NCI-H1436 treated with DMSO at 0.1 percent for 48 hours (cell line): ENCODE measurements around the gene ZNG1A.
"Not testable (repeated sequence)": the region's sequence is repeated elsewhere in the genome, so short reads cannot be mapped to it uniquely, and the experiment has no call there.

Experiments
- DNase-seq: peaks from one replicate; lab custom pipeline; 2025; lab: John Stamatoyannopoulos, UW

Gene ZNG1A

DNA sequence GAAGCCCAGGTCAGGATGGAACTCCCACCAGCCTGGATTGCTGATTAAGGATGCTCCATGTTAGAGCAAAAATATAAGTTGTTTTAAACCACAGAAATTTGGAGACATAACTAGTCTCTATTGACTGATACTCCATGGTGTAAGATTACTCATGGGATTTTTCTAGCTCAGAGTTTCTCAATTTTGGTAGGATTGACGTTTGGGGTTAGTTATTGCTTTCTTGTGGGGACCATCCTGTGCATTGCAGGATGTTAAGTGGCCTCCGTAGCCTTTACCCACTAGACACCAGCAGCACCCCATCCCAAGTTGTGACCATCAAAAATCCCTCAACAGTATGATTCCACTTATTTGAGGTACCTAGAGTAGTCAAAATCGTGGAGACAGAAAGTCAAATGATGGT is 80.1 kb downstream of the ZNG1A start:
- DNase-seq: not testable (repeated sequence)

DNA sequence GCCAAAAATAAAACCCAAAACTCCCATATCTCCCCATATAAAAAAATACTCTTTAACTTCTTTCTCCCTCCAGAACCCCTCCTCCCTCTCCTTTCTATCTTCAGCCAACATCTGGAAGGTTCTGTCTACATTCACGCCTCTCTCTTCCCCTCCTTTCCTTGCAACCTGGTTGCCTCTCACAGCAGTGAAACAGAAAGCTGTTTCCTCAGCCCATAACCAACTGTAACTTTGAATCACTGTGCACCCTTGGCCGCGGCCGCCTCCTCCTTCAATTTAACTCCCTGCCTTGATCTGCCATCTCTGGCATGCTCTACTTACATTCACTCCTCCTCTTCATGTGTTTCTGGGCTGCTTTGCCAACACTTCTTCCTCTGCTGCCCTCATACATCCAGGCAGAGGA is 83.9 kb downstream of the ZNG1A start:
- DNase-seq: not testable (repeated sequence)

DNA sequence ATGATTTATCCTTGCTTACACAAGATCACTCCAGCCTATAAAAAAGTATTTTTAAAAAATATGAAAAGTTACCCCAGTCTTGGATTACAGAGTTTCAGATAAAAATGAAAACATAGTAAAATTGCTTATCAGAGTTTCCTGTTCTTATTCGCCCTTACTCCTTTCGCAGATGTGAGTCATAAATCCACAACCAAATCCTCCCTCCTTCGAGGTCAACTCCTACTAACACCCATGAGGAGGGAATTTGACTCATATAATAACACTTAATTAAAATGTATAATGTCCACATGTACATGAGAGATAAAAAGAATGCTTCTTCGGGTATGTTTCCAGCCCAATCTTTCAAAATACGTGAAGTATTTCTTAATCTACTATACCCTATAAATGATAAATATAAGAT is 84.5 kb downstream of the ZNG1A start:
- DNase-seq: not testable (repeated sequence)

DNA sequence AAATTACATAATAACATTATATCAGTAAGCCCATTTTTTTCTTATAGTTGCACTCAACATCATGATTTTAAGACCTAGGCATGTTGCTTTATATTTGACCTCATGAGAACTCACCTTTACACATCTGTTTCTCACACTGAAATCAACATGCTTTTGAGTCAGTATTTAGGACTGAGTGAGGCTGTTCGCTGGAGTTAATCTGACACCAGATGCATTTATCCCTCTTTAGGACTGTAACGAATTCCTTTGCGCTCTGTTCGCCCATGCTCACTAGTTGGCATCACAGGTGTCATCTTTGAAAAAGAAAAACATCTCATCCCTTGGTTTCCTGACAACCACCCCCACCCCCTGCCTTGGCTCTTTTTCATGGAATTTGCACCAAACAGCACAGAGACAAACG is 84.9 kb downstream of the ZNG1A start:
- not testable (repeated sequence) for DNase-seq

DNA sequence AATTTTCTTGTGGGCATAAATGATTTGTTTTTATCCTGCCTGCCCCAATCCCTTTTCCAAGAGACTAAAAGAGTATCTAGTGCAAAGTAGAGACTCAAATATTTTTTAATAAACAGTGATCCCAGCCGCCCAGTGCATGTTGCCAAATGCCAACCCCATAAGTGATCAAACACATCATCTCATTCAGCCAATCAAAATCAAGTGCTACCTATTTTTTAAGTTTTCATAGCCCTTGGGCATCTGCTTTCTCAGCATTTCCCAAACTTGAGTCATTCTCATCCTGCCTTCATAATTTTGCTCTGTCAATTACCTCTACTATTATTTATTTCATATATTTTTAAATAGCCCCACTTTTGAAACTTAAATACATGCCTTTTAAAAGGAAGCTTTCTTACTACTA is 88.0 kb downstream of the ZNG1A start:
- DNase-seq: not testable (repeated sequence)

DNA sequence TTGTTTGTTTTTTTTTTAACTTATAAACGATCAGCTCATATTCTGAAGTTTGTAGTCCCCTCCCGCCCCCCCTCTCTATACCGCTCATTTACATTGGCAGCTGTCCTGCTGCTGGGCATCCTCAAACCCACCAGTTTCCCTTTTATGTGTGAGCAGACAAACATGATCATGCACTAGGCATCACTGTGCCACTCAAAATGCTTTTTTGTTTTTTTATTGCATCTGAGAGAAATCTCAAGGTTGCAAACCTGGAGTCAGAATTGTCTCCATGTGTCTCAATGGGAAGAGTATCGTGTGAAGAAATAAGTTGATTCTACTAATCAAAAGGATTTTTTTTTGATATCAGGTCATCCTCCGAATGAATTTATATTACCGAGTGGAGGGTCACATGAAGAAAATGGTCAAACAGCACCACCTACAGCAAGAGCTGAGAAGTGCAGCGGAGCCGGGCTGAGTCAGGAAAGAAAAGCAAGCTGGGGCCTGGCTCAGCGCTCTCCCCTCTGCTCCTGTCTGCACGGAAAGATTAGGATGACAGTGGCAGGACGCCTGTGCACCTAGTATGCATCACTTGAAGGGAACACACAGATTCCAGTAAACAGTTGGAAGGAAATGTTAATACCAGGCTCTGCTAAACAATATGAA is 90.3 kb downstream of the ZNG1A start:
- DNase-seq: not testable (repeated sequence)

DNA sequence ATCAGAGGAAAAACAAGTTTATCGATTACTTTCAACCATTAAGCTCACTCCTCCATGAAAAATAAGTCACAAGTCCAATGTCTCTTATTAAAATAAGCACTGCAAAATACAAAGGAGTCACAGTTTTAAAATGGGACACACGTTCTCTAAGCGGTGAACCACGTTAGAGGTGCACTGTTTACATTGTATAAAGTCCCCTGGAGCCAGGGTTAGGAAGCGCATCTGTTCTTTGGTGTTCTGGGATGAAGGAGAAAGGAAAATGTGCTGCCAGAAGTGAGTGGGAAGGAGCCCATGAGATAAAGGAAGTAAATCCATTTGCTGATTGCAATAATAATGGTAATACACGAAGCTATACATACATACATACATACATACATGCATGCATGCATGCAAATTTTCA is 91.0 kb downstream of the ZNG1A start:
- not testable (repeated sequence) for DNase-seq

DNA sequence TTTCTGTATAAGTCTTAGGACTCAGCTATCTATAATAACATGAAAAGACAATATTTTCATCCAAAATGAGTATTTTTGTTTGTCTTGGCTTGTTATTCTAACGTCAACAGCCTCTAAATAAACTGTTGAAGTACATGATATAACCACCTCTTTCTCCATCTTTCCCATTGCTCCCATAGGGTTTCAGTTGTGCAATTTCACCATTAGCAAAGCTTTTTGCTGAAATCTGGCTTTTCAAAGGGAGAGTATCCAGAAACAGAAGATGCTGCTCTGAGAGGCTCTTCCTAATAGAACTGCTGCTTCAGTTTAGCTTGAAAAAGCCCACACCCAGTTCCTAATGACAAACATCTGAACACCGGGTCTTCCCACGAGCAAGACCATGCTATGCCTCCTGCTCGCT is 91.8 kb downstream of the ZNG1A start:
- not testable (repeated sequence) for DNase-seq

DNA sequence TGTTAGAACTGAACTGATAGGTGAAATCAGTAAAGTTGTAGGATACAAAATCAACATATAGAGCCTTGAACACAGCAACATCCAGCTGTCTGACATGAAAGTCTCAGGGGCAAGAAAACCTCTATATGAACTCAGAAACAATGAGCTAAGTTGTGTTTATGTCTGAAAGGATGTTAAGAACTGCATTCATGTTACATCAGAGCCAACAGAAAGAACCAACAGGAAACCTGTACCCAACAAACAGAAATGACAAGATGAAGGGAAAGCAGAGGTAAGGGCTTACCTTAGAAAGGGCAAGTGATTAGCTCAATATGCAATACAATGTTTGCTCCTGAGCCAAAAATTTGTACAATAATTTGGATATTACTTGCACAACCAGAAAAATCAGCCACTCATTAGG is 92.2 kb downstream of the ZNG1A start:
- DNase-seq: not testable (repeated sequence)

DNA sequence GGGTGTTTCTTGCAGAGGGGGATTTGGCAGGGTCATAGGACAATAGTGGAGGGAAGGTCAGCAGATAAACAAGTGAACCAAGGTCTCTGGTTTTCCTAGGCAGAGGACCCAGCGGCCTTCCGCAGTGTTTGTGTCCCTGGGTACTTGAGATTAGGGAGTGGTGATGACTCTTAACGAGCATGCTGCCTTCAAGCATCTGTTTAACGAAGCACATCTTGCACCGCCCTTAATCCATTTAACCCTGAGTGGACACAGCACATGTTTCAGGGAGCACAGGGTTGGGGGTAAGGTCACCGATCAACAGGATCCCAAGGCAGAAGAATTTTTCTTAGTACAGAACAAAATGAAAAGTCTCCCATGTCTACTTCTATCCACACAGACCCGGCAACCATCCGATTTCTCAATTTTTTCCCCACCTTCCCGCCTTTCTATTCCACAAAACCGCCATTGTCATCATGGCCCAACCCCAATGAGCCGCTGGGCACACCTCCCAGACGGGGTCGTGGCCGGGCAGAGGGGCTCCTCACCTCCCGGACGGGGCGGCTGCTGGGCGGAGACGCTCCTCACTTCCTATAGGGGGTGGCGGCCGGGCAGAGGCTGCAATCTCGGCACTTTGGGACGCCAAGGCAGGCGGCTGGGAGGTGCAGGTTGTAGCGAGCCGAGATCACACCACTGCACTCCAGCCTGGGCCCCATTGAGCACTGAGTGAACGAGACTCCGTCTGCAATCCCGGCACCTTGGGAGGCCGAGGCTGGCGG is 95.7 kb downstream of the ZNG1A start:
- not testable (repeated sequence) for DNase-seq

DNA sequence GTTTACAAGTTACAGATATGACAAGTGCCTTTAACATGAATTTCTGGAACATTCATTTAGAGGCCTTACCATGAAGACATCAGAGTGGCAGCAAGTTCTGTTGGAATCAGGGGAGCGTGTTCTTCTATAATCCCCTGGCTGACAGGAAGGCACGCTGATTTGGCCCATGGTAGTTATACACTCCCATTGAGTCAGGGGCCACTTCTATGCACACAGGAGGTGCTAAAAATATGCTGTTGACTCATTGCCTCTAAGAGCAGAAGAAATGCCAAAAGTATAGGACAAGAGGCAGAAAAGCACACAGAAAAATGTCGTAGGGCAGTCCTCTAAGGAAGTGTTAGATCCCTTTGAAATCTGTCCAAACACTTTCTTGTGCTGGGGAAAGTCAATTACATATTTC is 100.5 kb downstream of the ZNG1A start:
- DNase-seq: not testable (repeated sequence)

DNA sequence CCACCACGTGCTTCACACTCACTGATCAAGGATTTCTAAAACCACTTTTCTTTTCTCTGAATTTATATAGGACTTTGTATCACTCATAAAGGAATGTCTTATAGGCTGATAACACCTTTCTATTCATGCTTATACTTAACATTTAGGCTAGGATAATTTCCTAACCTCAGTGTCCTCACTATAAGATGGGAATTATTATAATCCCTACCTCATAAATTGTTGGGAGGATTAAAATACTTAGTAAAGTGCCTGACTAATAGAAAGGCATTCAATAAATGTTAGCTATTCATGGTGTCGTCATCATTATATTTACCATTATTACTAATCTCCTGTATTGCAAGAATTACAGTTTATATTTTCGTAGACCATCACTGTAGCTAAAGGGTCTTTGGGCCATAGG is 102.5 kb downstream of the ZNG1A start:
- not testable (repeated sequence) for DNase-seq

DNA sequence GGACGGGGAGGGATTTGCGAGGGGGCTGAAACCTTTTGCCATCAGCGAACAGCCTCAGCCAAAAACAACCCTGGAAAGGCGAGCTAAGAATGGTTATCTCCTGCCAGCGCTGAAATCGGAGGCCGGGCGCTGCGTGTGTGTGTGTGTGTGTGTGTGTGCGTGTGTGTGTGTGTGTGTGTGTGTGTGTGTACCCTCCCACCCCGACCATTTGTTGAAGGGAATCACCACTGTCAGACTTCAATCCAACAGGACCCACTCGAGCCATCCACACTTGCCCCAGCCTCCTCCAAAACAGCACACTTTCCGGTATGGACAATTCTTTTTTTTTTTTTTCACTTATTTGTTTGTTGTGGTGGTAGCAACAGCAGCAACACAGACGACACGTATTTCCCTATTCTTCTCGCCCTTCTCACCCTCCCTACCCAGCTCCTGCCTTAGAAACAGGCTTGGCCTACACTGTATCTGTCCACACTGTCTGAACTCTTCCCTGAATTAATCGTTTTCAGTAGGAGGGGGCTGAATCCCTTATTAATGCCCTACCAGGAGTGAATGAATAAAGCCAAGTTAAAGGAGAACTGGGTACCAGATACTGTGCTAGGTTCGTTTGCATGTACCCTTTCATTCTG is 104.8 kb downstream of the ZNG1A start:
- DNase-seq: not testable (repeated sequence)

DNA sequence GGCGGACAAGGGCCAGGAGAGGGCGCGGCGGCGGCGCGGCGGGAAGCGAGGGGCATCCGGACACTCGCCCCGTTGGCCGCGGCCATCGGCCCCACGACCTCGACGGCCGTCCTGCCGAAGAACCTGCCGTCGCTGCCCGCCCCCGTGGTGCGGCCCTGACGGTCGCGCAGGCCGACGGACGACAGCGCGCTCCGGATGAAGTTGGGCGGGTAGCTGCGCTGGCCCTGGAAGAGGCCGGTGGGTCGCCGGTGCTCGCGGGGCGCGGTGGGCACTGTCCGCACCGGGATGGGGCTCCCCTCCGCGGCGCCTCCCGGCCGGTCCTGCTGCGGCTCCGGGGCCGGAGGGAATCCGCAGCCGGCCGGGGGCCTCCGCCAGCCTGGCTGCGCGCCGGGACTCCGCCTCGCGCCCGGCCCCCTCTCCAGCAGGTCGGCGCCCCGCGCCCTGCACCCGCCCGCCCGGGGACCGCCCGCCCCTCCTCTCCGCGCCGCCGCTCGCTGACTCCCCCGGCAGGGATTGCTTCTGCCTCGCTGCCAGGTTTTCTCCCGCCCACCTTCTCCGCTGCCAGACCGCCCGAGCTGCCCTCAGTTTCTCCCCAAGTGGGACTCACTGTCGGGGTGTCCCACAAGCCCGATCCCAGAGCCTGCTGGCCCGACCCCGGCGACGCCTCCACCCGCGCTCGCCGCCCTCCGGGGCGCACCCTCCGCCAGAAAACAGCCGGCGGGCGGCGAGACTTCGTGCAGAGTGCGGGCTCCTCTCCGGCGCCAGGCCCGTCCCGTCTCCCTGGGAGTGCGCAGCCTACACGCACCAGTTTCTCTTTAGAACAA is 105.6 kb downstream of the ZNG1A start:
- DNase-seq: not testable (repeated sequence)
